NCI-H2227 (cell line): Measurements from ENCODE around the gene RGS12.

Experiments used
- DNase-seq: peaks from one replicate; lab custom pipeline; 2025; ENCODE audit not compliant: unreplicated experiment; lab: John Stamatoyannopoulos, UW

RGS12 gene

DNA sequence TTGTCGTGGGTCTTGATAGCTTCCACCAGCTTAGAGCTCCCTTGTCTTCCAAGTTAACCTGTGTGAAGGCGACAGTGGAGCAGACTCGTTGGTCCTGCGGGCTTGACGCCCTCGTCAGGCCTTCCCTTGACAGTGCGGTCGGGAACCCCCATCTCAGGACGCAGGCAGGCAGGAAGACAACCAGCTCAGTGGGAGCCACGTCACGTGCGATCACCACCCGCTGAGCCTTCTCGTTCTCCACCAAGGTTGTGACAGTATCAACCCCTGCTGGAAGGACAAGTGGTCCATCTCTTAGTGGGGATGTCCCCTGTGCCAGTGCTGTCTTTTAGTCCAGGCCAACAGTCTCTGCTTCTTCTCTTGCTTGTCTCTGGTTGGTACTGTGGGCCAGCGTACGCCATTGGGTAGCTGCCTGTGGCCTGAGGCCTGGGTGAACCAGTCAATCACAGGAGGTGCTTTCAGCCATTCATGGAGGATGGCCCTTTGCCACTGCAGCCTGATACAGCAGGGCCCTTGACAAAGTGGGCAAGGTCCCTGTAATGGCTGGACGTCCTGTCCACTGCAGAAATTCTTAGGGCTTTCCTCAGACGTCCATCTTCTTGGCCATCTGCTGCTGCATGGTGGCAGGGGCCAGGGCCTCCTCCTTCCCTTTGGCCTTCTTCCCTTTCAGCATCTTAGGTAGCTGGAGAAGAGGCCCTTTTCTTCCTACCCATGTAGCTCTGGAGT, 31.4 kb downstream of the RGS12 start:
- DNase-seq, result no peak

GRCh38 chr4:3328814-3329663, 36.2 kb downstream of the RGS12 start:
- no peak for DNase-seq

DNA sequence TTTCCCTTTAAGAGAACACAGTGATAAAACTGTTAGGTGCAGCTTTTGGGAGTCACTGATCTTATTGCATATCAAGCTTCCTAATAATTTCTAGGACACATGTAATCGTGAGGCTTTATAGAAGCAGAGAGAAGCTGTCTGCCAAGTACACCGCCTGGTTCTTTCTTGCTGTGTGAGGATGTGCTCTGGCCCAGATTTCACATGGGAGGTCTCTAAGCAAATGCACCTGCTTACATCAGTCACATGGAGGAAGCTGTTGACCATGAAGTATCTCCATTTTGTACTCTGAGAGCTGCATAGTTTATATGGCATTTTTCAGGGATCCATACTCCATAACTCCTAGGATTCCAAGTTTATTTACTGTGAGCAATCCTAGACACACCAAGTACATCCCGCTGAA, 37.1 kb downstream of the RGS12 start:
- DNase-seq, result no peak

DNA sequence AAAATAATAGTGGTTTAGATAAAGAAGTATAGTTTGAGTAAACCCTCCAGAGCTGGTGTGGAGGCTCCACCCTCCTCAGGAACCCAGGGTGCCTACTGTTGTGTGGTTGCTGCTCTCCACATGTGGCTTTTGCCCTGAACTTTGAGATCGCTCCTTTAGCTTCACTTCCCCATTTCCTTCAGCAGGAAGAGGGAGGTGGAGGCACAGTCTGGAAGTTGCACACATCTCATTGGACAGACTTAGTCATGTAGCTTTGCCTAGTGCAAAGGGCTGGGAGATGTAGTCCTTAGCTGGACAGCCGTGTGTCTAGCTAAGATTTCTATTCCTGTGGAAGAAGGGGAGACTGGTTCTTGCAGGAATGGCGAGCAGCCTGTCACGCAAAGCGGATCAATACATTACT, 37.9 kb downstream of the RGS12 start:
- no peak for DNase-seq

- DNase-seq, result no peak
These were observed 38.9 kb downstream of the RGS12 start for GRCh38 chr4:3331511-3332394.

DNA sequence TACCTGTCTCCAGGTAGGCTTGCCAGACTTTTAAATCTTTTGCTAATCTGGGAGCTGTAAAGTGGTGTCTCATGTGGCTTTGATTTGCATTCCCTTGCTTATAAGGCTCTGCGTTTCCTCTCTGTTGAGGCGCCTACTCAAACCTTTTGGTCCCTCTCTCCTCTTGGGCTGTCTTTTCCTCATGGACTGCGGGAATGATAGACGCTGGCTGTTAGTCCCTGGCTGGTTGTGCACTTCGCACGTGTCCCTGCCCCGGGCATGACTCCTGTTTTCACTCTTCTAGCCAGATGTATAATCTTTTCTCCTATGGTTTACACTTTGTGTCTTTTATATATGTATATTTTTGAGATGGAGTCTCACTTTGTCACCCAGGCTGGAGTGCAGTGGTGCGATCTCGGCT, 39.7 kb downstream of the RGS12 start:
- no peak for DNase-seq

DNA sequence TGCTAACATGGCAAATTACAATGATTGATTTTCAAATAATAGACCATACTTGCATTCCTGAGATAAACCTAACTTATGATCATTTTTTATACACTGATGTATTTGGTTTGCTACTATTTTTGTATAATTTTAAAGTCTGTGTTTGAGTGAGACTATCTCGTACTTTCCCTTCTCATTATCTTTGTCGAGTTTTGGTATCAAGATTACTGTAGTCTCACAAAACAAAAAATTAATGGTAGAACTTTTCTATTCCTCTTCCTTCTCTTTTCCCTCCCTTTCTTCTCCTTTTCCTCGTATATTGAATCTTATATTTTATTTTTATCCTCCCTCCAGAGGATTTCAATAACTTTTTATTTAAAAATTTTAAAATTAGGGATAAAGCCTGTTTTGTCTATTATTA, 41.5 kb downstream of the RGS12 start:
- DNase-seq, result no peak

- no peak for DNase-seq
These were observed 42.6 kb downstream of the RGS12 start for GRCh38 chr4:3335385-3335784.

DNA sequence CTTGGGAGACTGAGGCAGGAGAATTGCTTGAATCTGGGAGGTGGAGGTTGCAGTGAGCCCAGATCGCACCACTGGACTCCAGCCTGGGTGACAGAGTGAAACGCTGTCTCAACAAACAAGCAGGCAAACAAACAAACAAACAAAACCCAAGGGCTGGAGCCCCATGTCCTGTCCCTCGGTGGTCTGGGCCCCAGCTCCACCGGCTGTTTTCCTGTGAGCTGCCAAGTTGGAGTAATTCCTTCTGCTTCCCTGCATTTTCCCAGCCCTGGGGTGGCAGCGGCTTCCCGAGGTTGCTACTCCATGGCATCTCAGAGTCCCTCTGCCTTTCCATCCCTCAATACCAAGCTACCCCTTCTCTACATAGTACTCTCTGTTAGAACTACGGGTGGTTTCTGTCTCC, 43.2 kb downstream of the RGS12 start:
- no peak for DNase-seq

GRCh38 chr4:3336382-3337356, 43.8 kb downstream of the RGS12 start:
- no peak for DNase-seq

DNA sequence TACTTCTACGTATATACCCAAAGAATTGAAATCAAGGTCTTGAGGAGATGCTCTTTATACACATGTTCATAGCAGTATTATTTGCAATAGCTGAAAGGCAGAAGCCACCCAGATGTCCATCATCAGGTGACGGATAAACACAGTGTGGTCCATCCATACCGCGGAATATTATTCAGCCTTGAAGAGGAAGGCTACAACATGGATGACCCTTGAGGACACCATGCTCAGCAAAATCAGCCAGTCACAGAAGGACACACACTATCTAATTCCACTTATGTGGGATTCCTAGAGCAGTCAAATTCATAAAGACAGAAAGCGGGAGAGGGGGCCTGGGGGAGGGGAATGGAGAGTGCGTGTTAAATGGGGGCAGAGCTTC, 44.5 kb downstream of the RGS12 start:
- DNase-seq, result no peak

- DNase-seq, result no peak
These were observed 45.0 kb downstream of the RGS12 start for GRCh38 chr4:3337811-3338210.

- DNase-seq, result no peak
These were observed 45.6 kb downstream of the RGS12 start for GRCh38 chr4:3338321-3338838.

DNA sequence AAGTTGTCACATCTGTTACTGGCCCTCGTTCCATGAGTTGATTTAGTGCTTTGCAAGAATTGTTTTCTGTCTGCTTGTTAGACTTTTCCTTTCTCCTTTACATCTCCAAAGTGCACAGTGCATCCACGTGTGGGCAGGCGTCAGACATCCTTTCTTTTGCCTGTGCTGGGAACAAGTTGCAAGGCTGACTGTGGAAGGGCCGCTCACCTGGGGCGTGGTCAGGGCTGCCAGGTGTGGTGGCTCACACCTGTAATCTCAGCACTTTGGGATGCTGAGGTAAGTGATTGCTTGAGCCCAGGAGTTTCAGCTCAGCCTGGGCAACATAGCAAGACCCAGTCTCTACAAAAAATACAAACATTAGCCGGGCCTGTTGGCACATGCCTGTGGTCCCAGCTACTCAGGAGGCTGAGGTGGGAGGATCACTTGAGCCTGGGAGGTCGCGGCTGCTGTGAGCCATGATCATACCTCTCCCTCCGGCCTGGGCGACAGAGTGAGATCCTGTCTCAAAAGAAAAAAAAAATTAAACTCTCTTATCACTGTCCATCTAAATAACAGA, 46.2 kb downstream of the RGS12 start:
- no peak for DNase-seq

- no peak for DNase-seq
These were observed 46.8 kb downstream of the RGS12 start for GRCh38 chr4:3339577-3339976.

DNA sequence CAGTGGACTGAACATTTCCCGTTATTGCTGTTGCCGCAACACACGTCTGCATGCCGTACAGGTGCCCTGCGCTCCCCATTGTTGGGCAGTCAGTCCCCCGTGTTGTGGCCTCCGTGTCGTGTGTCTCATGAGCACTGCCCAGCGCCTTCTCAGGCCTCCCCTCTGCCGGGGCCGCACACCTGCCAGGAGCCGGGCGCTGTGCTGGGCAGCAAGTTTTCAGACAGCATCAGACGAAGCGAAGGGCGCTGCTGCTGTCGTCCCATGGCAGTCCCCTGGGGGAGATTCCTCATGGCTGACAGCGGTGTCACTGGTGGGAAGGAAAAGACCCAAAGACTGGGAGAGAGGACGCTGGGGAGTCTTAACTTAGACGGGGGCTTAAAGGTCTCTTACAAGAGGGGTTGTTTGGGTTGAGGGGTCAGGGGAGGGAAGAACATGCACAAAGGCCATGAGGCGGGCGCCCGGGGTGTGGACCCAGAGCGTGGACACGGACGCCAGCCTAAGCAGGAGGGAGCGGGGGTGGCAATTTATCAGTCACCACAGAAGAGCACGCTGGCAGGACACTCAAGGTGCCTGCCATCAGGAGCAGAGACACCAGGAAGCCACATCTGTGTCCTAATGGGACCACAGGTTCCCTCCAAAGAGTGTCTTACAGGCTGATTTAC, 47.3 kb downstream of the RGS12 start:
- no peak for DNase-seq

- DNase-seq, result no peak
These were observed 47.9 kb downstream of the RGS12 start for GRCh38 chr4:3340700-3341083.

- DNase-seq, result no peak
These were observed 48.9 kb downstream of the RGS12 start for GRCh38 chr4:3341760-3342159.

DNA sequence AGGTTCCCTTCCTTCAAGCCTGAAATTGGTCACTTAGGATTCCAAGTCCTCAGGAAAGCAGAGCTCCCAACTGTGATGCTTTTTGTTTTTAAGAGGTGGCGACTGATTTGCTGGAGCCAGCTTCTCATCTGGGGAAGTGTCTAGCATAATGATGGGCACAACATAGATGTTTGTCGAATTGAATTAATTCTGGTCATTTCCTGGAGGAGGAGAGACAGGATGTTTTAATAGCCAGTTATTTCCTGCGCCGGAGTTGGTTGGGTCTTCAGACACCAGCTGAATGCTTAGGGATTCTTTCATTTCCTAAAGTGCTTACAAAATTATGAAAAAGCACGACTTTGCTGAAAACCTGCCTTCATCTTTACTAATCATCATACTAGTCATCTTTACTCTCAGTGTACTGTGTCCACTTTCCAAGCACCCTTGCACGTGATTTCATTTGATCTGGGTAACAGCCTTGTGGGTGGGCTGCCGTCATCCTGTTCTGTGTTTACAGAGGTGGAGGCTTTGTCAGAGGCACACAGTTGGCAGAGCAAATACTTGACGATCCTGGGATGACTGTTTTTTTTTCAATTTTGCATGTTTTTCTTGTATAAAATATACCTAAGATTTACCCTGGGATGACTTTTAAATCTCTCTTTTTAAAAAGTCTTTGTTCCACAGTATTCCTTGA, 49.5 kb downstream of the RGS12 start:
- DNase-seq, result no peak
